Effector memory CD4-positive, alpha-beta T cell (primary cell): ENCODE data around the gene PROZ.

Experiments
- DNase-seq, 3 donors: peaks; one replicate each; pipeline ENCODE4 v3.0.0-alpha.2; 2020
- H3K27ac ChIP-seq: 2 replicates; pipeline ENCODE4 v1.7.0; 2013; ENCODE audit warnings: mild to moderate bottlenecking, low read length, moderate library complexity; ENCODE audit not compliant: insufficient read depth, poor library complexity, severe bottlenecking
- H3K27me3 ChIP-seq: replicated peaks from 2 replicates; pipeline ENCODE4 v1.7.0; 2013; ENCODE audit warnings: mild to moderate bottlenecking, low read length; ENCODE audit not compliant: insufficient read depth, control insufficient read depth, poor library complexity, severe bottlenecking
- H3K36me3 ChIP-seq: 2 replicates; pipeline ENCODE4 v1.7.0; 2013; ENCODE audit warnings: mild to moderate bottlenecking, low read length, moderate library complexity; ENCODE audit not compliant: control insufficient read depth, insufficient read depth
- H3K4me1 ChIP-seq: 2 replicates; pipeline ENCODE4 v1.7.0; 2013; ENCODE audit warnings: low read length, mild to moderate bottlenecking; ENCODE audit not compliant: control insufficient read depth, insufficient read depth, poor library complexity, severe bottlenecking
- H3K4me3 ChIP-seq: 2 replicates; pipeline ENCODE4 v1.7.0; 2013; ENCODE audit warnings: low read length, low read depth, mild to moderate bottlenecking; ENCODE audit not compliant: insufficient read depth, poor library complexity, severe bottlenecking
- H3K9me3 ChIP-seq: 2 replicates; pipeline ENCODE4 v1.7.0; 2013; ENCODE audit warnings: mild to moderate bottlenecking, low read length, moderate library complexity; ENCODE audit not compliant: control insufficient read depth

The PROZ gene

DNA sequence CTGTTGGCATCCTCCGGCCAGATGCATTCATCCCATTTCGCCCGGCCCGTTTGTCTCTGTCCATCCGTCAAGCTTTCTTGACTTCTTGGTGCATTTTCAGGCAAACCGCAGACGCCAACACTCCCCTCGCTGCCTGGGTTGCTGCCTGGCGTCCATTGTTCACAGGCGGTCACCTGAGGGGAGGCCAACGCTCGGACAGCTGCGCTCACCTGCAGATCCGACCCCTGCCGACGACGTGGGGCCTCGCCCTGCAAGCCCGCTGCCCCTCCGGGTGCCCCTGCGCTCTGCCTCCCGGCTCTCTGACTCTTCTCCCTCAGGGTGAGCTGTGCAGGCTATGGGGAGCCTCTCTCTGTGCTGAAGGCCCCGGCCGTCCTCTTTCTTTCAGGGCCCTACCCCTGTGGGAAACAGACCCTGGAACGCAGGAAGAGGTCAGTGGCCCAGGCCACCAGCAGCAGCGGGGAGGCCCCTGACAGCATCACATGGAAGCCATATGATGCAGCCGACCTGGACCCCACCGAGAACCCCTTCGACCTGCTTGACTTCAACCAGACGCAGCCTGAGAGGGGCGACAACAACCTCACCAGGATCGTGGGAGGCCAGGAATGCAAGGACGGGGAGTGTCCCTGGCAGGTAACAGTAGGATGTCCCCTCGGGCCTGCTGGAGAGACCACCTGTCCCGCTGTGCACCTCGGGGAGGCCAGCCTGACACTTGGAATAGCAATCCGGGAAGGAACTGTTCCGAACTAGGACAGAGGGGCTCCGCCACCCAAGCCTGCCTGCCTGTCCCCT, 14.8 kb upstream of the PROZ start:
- Histone ChIP-seq H3K4me1 (no peaks in the 10 kb centered on the region), H3K4me3 (no peak overlapping the region), H3K9me3 (no peaks in the 10 kb centered on the region), H3K27me3 (no peaks in the 10 kb centered on the region), H3K27ac (no peak overlapping the region), H3K36me3 (no peaks in the 10 kb centered on the region)
- no peak for DNase-seq

- DNase-seq = no peak
- H3K9me3 ChIP-seq = no peaks in the 10 kb centered on the region
- no peak overlapping the region for H3K4me3 ChIP-seq
Measured at GRCh38 chr13:113144255-113144629, 14.2 kb upstream of the PROZ start.

DNA sequence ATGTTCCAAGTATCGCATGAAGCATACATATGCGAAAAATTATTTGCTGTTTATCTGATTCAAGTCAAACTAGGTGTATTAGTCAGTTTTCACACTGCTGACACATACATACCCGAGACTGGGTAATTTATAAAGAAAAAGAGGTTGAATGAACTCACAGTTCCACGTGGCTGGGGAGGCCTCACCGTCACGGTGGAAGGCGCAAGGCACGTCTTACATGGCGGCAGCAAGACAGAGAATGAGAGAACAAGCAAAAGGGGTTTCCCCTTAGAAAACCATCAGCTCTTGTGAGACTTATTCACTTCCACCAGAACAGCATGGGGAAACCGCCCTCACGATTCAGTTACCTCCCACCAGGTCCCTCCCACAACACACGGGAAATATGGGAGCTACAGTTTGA, 13.0 kb upstream of the PROZ start:
- Histone ChIP-seq H3K9me3 (no peaks in the 10 kb centered on the region), H3K27me3 (no peaks in the 10 kb centered on the region), H3K36me3 (no peaks in the 10 kb centered on the region), H3K4me1 (no peaks in the 10 kb centered on the region), H3K4me3 (no peak overlapping the region), H3K27ac (no peak overlapping the region)
- no peak for DNase-seq

More at GRCh38 chr13:113144255-113144629, 14.2 kb upstream of the PROZ start:
- Histone ChIP-seq H3K36me3 (no peaks in the 10 kb centered on the region), H3K4me1 (no peaks in the 10 kb centered on the region), H3K27me3 (no peaks in the 10 kb centered on the region), H3K27ac (no peak overlapping the region)

GRCh38 chr13:113145911-113146598, 12.4 kb upstream of the PROZ start:
- Histone ChIP-seq H3K27me3 (no peaks in the 10 kb centered on the region), H3K4me3 (no peak overlapping the region), H3K27ac (no peak overlapping the region), H3K9me3 (no peaks in the 10 kb centered on the region), H3K36me3 (no peaks in the 10 kb centered on the region), H3K4me1 (no peaks in the 10 kb centered on the region)
- no peak for DNase-seq

GRCh38 chr13:113146750-113147149, 11.7 kb upstream of the PROZ start:
- no peaks in the 10 kb centered on the region for H3K27me3 ChIP-seq
- H3K4me1 ChIP-seq = no peaks in the 10 kb centered on the region
- no peak for DNase-seq
- no peak overlapping the region for H3K27ac ChIP-seq
- H3K4me3 ChIP-seq = no peak overlapping the region
- H3K9me3 ChIP-seq = no peaks in the 10 kb centered on the region
- no peaks in the 10 kb centered on the region for H3K36me3 ChIP-seq

- Histone ChIP-seq H3K4me3 (no peak overlapping the region), H3K36me3 (no peaks in the 10 kb centered on the region), H3K9me3 (no peaks in the 10 kb centered on the region), H3K27ac (no peak overlapping the region), H3K4me1 (peaks cover 3% of the 10 kb centered on the region), H3K27me3 (no peaks in the 10 kb centered on the region)
- no peak for DNase-seq
Measured at GRCh38 chr13:113147206-113147605, 11.2 kb upstream of the PROZ start.

DNA sequence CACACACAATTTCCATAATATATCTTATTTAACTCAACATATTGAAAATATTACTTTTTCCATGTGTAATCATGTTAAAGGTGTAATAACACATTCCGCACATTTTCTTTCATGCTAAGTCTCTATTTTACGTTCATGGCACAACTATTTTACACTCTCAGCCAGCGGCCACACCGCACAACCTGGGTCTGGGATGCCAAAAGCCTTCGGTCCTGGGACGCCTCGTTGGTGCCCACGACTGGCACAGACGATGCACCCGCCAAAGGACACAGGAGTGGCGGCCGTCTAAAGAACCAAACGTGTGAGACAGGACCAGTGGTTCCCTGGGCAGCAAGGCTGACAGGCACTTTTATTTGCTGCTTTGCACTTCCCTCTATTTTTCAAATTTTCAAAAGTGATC, 10.0 kb upstream of the PROZ start:
- no peak overlapping the region for H3K27ac ChIP-seq
- peaks cover 15% of the 10 kb centered on the region for H3K4me1 ChIP-seq
- H3K4me3 ChIP-seq = no peak overlapping the region
- no peaks in the 10 kb centered on the region for H3K36me3 ChIP-seq
- no peaks in the 10 kb centered on the region for H3K27me3 ChIP-seq
- no peaks in the 10 kb centered on the region for H3K9me3 ChIP-seq
- no peak for DNase-seq

DNA sequence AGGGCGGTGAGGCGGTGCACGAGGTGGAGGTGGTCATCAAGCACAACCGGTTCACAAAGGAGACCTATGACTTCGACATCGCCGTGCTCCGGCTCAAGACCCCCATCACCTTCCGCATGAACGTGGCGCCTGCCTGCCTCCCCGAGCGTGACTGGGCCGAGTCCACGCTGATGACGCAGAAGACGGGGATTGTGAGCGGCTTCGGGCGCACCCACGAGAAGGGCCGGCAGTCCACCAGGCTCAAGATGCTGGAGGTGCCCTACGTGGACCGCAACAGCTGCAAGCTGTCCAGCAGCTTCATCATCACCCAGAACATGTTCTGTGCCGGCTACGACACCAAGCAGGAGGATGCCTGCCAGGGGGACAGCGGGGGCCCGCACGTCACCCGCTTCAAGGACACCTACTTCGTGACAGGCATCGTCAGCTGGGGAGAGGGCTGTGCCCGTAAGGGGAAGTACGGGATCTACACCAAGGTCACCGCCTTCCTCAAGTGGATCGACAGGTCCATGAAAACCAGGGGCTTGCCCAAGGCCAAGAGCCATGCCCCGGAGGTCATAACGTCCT, 9.4 kb upstream of the PROZ start:
- Histone ChIP-seq H3K27ac (no peak overlapping the region), H3K36me3 (no peaks in the 10 kb centered on the region), H3K27me3 (no peaks in the 10 kb centered on the region), H3K9me3 (no peaks in the 10 kb centered on the region), H3K4me1 (peaks cover 19% of the 10 kb centered on the region), H3K4me3 (no peak overlapping the region)
- no peak for DNase-seq

- H3K4me1 ChIP-seq = peaks cover 22% of the 10 kb centered on the region
- no peaks in the 10 kb centered on the region for H3K9me3 ChIP-seq
- no peaks in the 10 kb centered on the region for H3K27me3 ChIP-seq
- no peak overlapping the region for H3K27ac ChIP-seq
- no peaks in the 10 kb centered on the region for H3K36me3 ChIP-seq
- DNase-seq = no peak
- no peak overlapping the region for H3K4me3 ChIP-seq
Measured at GRCh38 chr13:113149711-113150549, 8.5 kb upstream of the PROZ start.
